Measurements from ENCODE around the gene MPG.
A peak's percentile ranks its signal among the peaks of the same experiment; 100 is the strongest.

GRCh38 chr16:65745-66144, 12.3 kb upstream of the MPG start:
- TF ChIP-seq, protein P1, sequence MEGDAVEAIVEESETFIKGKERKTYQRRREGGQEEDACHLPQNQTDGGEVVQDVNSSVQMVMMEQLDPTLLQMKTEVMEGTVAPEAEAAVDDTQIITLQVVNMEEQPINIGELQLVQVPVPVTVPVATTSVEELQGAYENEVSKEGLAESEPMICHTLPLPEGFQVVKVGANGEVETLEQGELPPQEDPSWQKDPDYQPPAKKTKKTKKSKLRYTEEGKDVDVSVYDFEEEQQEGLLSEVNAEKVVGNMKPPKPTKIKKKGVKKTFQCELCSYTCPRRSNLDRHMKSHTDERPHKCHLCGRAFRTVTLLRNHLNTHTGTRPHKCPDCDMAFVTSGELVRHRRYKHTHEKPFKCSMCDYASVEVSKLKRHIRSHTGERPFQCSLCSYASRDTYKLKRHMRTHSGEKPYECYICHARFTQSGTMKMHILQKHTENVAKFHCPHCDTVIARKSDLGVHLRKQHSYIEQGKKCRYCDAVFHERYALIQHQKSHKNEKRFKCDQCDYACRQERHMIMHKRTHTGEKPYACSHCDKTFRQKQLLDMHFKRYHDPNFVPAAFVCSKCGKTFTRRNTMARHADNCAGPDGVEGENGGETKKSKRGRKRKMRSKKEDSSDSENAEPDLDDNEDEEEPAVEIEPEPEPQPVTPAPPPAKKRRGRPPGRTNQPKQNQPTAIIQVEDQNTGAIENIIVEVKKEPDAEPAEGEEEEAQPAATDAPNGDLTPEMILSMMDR (IDR thresholded peaks at IDR 0.05) = peak; percentile 99
- TF ChIP-seq POLR2AphosphoS5 (IDR thresholded peaks at IDR 0.05; ENCODE audit: low read depth, low read length) (no peak), TCF7L2 (IDR thresholded peaks at IDR 0.05; ENCODE audit: low read depth, low read length) (no peak)
